Activated B cell treated with CpG ODN at 0.5 μM for 24 hours (primary cell): ENCODE data around the gene SUCNR1. TPM values are rescaled to one million over a fixed set of nuclear protein-coding genes. Genes with fewer than 3 reads are reported as not detected.
"Not testable (repeated sequence)": the region's sequence is repeated elsewhere in the genome, so short reads cannot be mapped to it uniquely, and the experiment has no call there.

Experiments used
- ATAC-seq: fragments of 200-7000 bp; cut with Tn5 transposase; one replicate; pipeline ENCODE4 v1.10.0; 2021; ENCODE audit warnings: low read depth, mild to moderate bottlenecking, moderate library complexity
- CTCF ChIA-PET: fragments of 350-600 bp; sonication (Branson Sonifier 250); formaldehyde crosslinking; loops from one replicate; lab custom pipeline; 2021; ENCODE audit warnings: antibody characterized with exemption; lab: Charles Lee
- POLR2A ChIA-PET: fragments of 350-600 bp; sonication (Branson Sonifier 250); formaldehyde crosslinking; loops from one replicate; lab custom pipeline; 2021; ENCODE audit warnings: antibody characterized with exemption; lab: Charles Lee
- DNase-seq: peaks from one replicate; pipeline ENCODE4 v3.0.0; 2022
- H3K27ac Mint-ChIP-seq: one replicate; pipeline ENCODE4 v1.8.0; 2020; ENCODE audit warnings: mixed read lengths
- H3K27me3 Mint-ChIP-seq: one replicate; pipeline ENCODE4 v1.8.0; 2021; ENCODE audit warnings: mixed read lengths
- H3K36me3 Mint-ChIP-seq: one replicate; pipeline ENCODE4 v1.8.0; 2021; ENCODE audit warnings: low read depth, mixed read lengths
- H3K4me1 Mint-ChIP-seq: one replicate; pipeline ENCODE4 v1.8.0; 2021; ENCODE audit warnings: mixed read lengths
- H3K4me3 Mint-ChIP-seq: one replicate; pipeline ENCODE4 v1.8.0; 2020; ENCODE audit warnings: mild to moderate bottlenecking, mixed read lengths
- H3K9me3 Mint-ChIP-seq: one replicate; pipeline ENCODE4 v1.8.0; 2020; ENCODE audit warnings: mixed read lengths
- intact Hi-C: fragments of 100-400 bp; cut with micrococcal nuclease; formaldehyde crosslinking; loops from one replicate; pipeline ENCODE4 v1.15.1; 2024
- total RNA-seq: library from RNA; stranded (reverse); gene quantifications from 2 replicates; pipeline ENCODE4 v1.2.3, GENCODE V29; 2022
- TF ChIP-seq, protein P1 (sequence below): fragments of 200-600 bp; IDR thresholded peaks from one replicate; pipeline ENCODE4 v1.8.0; 2022; ENCODE audit warnings: antibody characterized with exemption, mild to moderate bottlenecking

SUCNR1 gene
- total RNA-seq, 1 donor from 2014 or later, result not detected

DNA sequence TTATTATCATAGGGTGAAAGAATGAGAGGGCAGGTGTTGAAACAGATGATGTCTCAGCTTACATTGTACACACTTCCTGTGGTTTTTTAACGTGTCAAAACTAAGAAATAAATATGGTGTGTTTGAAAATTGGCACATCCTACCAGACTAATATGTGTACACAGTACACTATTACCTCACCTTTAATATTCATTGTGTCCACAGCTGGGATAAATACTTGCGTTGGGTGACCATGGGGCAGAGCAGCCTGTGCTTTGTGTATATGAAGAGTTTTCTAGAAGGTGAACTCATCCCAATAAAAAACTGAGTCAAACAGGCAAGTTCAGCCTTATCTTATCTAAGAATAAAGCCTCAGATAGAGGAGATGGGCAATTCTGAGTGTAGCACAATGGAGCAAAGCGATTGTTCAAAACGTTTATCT is 17.3 kb downstream of the SUCNR1 start:
- no peak for ATAC-seq
- POLR2A ChIA-PET, result no interaction called here
- Mint-ChIP-seq H3K4me3 (no peak overlapping the region), H3K27me3 (no peaks in the 10 kb centered on the region), H3K4me1 (peaks cover 2% of the 10 kb centered on the region), H3K36me3 (no peaks in the 10 kb centered on the region), H3K9me3 (peaks cover 4% of the 10 kb centered on the region), H3K27ac (no peak overlapping the region)
- intact Hi-C loops, result no loop called here
- no peak for DNase-seq
- CTCF ChIA-PET, result no interaction called here
- TF ChIP-seq, protein P1, sequence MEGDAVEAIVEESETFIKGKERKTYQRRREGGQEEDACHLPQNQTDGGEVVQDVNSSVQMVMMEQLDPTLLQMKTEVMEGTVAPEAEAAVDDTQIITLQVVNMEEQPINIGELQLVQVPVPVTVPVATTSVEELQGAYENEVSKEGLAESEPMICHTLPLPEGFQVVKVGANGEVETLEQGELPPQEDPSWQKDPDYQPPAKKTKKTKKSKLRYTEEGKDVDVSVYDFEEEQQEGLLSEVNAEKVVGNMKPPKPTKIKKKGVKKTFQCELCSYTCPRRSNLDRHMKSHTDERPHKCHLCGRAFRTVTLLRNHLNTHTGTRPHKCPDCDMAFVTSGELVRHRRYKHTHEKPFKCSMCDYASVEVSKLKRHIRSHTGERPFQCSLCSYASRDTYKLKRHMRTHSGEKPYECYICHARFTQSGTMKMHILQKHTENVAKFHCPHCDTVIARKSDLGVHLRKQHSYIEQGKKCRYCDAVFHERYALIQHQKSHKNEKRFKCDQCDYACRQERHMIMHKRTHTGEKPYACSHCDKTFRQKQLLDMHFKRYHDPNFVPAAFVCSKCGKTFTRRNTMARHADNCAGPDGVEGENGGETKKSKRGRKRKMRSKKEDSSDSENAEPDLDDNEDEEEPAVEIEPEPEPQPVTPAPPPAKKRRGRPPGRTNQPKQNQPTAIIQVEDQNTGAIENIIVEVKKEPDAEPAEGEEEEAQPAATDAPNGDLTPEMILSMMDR, result no peak

DNA sequence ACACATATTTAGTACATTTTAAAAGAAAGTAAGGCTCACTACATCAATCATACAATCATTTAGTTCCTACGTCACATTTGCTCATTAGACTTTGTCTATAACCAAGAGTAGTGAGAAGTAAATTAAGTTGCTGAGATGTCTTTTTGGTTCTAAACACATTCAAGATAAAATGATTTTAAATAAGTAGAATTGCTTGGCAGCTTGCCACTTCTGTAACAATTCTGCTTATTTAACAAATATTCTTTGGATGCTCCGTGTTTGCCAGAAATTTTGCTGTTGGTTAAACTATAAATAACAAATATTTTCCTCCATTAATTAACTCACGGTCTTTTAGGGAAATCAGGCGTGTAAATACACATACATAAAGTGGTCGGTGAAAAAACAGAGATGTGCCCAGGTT is 18.3 kb downstream of the SUCNR1 start:
- Mint-ChIP-seq H3K4me3 (no peak overlapping the region), H3K9me3 (peaks cover 4% of the 10 kb centered on the region), H3K27ac (no peak overlapping the region), H3K4me1 (peaks cover 2% of the 10 kb centered on the region), H3K36me3 (no peaks in the 10 kb centered on the region), H3K27me3 (no peaks in the 10 kb centered on the region)
- intact Hi-C loops, result no loop called here
- POLR2A ChIA-PET, result no interaction called here
- CTCF ChIA-PET, result no interaction called here
- TF ChIP-seq, protein P1, result no peak
- DNase-seq (no peak), ATAC-seq (no peak)

DNA sequence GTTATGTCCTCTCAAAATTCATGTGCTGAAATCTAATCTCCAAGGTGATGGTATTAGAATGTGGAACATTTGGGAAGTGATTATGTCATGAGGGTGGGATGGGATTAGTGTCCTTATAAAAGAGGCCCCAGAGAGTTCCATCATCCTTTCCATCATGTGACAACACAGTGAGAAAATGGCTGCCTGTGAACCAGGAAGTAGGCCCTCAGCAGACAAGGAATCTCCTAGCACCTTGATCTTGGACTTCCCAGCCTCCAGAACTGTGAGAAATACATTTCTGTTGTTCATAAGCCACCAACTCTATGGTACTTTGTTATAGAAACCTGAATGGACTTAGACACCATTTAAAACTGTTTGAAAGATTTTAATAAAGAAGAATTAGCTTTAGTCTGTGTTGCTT is 20.8 kb downstream of the SUCNR1 start:
- CTCF ChIA-PET, result no interaction called here
- TF ChIP-seq, protein P1, result no peak
- no peak overlapping the region for H3K27ac Mint-ChIP-seq
- H3K4me3 Mint-ChIP-seq, result no peak overlapping the region
- DNase-seq (no peak), ATAC-seq (no peak)
- peaks cover 4% of the 10 kb centered on the region for H3K9me3 Mint-ChIP-seq
- no peaks in the 10 kb centered on the region for H3K36me3 Mint-ChIP-seq
- H3K27me3 Mint-ChIP-seq, result no peaks in the 10 kb centered on the region
- POLR2A ChIA-PET, result no interaction called here
- peaks cover 2% of the 10 kb centered on the region for H3K4me1 Mint-ChIP-seq
- intact Hi-C loops, result no loop called here

DNA sequence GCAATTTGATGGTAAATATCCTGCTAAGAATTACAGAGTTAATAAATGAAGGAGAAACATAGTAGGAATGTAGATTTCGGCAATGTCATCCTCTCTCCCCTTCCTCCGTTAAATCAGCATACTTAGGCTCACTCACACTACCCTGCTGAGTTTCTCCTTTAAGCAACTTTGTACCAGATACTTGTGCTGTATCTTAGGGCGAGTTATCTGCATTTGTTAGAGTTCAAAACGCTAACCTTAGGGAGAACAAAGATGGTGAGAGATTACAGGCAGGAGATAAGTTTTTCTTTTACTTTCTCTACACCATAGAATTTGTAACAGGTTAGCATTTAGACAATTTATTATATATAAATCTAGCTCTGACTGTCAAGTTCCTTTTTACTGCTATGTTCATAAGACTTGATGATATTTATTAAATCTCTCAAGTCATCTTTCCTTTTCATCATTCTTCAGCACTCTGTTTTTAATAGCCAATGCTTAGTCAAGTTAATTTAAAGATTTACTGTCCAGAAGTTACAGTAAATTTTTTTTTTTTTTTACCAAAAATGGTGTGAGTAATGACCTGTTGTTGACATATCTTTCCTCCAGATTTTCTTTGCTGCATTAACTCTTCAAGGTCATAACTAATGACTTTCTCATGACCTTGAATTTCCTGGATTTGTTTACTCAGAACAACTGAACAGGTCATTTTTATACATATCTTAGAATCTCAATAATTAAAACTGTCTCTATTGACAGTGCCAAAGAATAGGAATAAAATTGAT is 22.2 kb downstream of the SUCNR1 start:
- H3K4me3 Mint-ChIP-seq, result no peak overlapping the region
- intact Hi-C loops, result no loop called here
- ATAC-seq (no peak), DNase-seq (no peak)
- H3K27ac Mint-ChIP-seq, result no peak overlapping the region
- no peaks in the 10 kb centered on the region for H3K4me1 Mint-ChIP-seq
- H3K36me3 Mint-ChIP-seq, result no peaks in the 10 kb centered on the region
- TF ChIP-seq, protein P1, result no peak
- CTCF ChIA-PET, result no interaction called here
- POLR2A ChIA-PET, result no interaction called here
- H3K9me3 Mint-ChIP-seq, result peaks cover 4% of the 10 kb centered on the region
- no peaks in the 10 kb centered on the region for H3K27me3 Mint-ChIP-seq

DNA sequence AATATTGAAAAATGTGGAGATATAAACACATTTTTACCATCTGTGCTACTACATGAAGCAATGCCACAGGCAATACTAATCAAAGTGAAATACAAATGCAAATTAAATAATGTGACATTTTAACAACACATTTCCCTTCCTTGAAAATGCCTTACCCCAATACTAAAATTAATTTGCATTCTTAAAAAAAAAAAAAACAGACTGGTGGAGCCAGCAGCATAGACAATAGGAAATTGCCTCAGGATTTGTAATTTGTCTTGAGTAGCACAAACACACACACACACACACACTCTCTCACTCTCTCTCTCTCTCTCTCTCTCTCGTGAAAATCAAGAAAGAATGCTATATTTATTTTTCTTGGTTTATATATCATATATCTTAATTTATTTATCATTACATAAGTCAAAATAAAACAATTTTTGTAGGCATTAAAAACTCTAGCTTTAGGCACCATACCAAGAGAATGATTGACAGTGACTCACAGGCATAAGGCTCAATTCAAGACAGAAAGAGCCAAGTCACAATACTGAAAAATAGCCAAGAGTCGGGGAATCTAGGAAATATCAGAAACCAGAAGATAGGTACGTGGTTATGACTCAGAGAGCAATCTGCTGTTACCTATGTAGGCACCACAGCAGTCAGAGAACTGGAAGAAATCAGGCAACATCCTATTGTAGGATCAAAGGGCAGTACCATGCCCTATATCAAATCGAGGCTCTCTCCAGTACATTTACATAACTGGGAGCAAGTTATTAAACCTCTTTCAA is 23.0 kb downstream of the SUCNR1 start:
- Mint-ChIP-seq H3K4me1 (no peaks in the 10 kb centered on the region), H3K27ac (no peak overlapping the region), H3K9me3 (peaks cover 4% of the 10 kb centered on the region), H3K27me3 (no peaks in the 10 kb centered on the region), H3K36me3 (no peaks in the 10 kb centered on the region), H3K4me3 (no peak overlapping the region)
- intact Hi-C loops, result no loop called here
- TF ChIP-seq, protein P1, result no peak
- no peak for ATAC-seq
- DNase-seq, result no peak
- CTCF ChIA-PET, result no interaction called here
- POLR2A ChIA-PET, result no interaction called here

DNA sequence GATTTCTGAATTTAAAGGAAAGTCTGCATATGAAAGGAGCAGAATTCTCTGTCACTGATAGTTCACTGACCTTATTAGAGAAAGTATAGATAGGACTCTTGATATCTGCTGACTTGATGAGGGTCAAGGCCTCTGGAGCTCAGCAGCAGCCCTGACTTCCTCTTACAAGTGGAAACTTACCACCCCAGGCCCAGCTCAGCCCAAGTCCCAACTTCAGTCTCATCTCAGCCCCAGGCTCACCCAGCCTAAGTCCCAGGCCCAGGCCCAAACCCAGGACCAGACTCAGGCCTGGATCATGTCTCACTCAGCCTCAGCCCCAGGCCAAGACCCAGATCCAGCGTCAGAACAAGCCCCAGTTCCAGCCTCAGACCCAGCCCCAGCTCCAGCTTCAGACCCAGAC is 24.7 kb downstream of the SUCNR1 start:
- POLR2A ChIA-PET, ATAC-seq, CTCF ChIA-PET, H3K36me3 Mint-ChIP-seq, H3K4me3 Mint-ChIP-seq, H3K27ac Mint-ChIP-seq, H3K4me1 Mint-ChIP-seq, H3K9me3 Mint-ChIP-seq, H3K27me3 Mint-ChIP-seq, DNase-seq, intact Hi-C loops: not testable (repeated sequence)

DNA sequence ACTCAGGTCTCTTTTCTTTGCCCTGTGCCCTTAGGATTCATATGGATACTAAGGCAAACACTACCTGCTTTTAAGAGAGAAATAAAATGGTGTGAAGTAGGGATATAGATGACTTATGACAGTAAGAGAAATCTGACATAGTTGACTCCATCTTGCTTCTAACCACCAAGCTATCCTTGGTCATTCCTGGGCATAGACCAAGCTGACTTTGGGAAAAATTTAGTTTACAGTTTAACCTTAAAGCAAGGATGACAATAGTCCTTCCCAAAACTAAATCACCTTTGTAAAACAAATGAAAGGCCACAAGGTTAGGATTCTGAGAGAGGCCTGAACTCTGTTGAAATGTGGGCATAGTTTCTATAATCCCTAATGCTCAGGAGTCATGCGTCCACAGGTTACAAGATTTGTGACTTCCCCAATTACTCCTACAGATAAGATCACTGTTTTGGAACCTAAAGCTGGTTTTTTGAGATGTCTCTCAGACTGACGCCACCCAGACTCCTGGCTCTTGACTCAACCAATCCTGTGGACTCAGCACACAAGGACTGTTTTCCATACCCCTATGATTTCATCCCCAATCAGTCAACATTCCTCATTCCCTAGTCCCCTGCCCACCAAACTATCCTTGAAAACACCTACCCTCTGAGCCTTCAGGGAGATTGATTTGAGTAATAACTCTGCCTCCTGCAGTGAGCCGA is 25.3 kb downstream of the SUCNR1 start:
- H3K9me3 Mint-ChIP-seq, H3K4me1 Mint-ChIP-seq, ATAC-seq, H3K27ac Mint-ChIP-seq, H3K27me3 Mint-ChIP-seq, POLR2A ChIA-PET, CTCF ChIA-PET, DNase-seq, intact Hi-C loops, H3K36me3 Mint-ChIP-seq, H3K4me3 Mint-ChIP-seq: not testable (repeated sequence)
